ENCODE results near the gene IFITM2.
"Not testable (repeated sequence)": the region's sequence is repeated elsewhere in the genome, so short reads cannot be mapped to it uniquely, and the experiment has no call there.

Gene IFITM2

DNA sequence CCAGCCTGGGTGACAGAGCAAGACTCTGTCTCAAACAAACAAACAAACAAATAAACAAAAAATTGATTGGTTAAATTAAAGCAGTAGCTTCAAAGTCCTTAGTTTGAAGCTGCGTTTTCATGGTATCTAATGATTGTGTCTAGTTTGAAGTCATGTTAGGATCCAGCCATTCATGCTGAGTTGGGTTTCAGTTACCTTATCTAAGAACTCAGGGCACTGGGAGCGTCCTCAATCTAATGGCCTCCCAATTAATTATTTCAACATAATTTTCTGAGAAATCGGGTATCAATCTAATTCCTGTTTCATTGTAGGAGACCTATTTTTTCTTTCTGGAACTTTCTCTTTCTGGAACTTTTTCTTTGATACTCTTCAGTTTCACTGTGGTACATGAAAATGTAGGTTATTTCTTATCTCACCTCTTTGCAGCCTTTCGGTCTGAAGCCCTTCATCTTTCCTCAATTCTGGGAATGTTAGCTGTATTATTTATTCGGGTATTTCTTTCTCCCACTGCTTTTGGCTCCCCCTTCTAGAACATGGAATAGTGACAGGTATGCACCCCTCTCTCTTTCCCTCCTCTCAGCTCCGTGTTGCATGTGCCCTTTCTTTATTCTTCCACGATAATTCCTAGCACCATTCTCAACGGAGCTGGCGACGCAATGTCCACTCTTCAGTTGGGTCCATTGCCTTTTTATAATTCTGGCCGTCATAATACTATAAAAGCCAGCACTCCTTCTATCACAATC is 37.4 kb downstream of the IFITM2 start:
- Mint-ChIP-seq H3K4me3 (no peak overlapping the region), H3K27me3 (no peaks in the 10 kb centered on the region), H3K4me1 (ENCODE audit: low read depth) (peaks cover 11% of the 10 kb centered on the region), H3K9me3 (no peaks in the 10 kb centered on the region), H3K27ac (no peak overlapping the region), H3K36me3 (ENCODE audit: low read depth) (no peaks in the 10 kb centered on the region)
- DNase-seq = no peak

DNA sequence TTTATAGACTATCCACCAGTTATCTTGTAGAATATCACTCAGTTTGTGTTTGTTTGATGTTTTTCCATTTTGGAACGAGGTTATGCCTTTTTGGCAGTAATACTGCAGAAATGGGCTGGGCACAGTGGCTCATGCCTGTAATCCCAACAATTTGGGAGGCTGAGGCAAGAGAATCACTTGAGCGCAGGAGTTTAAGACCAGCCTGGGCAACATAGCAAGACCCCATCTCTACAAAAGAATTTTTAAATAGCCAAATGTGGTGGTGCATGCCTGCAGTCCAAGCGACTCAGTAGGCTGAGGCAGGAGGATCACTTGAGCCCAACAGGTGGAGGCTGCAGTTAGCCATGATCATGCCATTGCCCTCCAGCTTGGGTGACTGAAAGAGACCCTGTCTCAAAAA is 38.9 kb downstream of the IFITM2 start:
- Mint-ChIP-seq H3K27me3 (no peaks in the 10 kb centered on the region), H3K4me1 (ENCODE audit: low read depth) (peaks cover 17% of the 10 kb centered on the region), H3K36me3 (ENCODE audit: low read depth) (no peaks in the 10 kb centered on the region), H3K4me3 (no peak overlapping the region), H3K9me3 (no peaks in the 10 kb centered on the region), H3K27ac (no peak overlapping the region)
- DNase-seq = no peak

DNA sequence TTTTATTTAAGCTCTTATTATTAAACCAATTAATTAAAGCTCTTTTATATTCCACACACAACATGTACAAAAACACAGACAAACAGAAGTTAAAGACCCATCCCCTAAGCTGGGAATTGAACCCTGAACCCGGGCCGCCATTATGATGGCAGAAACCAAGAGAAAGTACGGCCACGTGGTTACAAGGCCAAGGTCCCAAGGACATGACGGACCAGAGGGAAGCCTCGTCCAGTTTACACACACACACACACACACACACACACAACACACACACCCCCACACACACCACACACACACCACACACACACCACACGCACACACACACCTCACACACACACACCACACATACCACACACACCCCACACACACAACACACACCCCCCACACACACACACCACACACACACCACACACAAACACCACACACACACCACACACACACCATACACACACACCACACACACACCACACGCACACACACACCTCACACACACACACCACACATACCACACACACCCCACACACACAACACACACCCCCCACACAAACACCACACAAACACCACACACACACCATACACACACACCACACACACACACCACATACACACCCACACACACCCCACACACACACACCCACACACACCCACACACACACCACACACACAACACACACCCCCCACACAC is 41.8 kb downstream of the IFITM2 start:
- not testable (repeated sequence) for H3K4me3 Mint-ChIP-seq; H3K27me3 Mint-ChIP-seq; H3K27ac Mint-ChIP-seq; H3K36me3 Mint-ChIP-seq (ENCODE audit: low read depth); H3K9me3 Mint-ChIP-seq
- peak; percentile 15 for DNase-seq
- peaks cover 32% of the 10 kb centered on the region for H3K4me1 Mint-ChIP-seq (ENCODE audit: low read depth)

DNA sequence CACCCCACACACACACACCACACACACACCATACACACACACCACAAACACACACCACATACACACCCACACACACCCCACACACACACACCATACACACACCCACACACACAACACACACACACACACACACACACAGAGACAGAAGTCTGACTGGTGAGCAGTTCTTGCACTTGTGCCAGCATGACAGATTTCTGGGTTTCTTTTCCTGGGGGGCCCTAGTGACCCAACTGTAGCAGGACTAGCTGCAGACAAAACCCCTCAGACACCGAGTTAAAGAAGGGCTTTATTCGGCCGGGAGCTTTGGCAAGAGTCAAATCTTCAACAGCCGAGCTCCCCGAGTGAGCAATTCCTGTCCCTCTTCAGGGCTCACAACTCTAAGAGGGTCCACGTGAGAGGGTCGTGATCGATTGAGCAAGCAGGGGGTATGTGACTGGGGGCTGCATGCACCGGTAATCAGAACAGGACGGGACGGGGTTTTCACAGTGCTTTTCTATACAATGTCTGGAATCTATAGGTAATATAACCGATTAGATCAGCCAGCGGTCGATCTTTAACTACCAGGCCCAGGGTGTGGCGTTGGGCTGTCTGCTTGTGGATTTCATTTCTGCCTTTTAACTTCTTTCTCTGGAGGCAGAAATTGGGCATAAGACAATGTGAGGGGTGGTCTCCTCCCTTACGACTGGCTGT is 42.6 kb downstream of the IFITM2 start:
- DNase-seq = peak; percentile 25
- not testable (repeated sequence) for H3K36me3 Mint-ChIP-seq (ENCODE audit: low read depth); H3K27me3 Mint-ChIP-seq; H3K4me3 Mint-ChIP-seq; H3K9me3 Mint-ChIP-seq; H3K27ac Mint-ChIP-seq
- peaks cover 37% of the 10 kb centered on the region for H3K4me1 Mint-ChIP-seq (ENCODE audit: low read depth)

DNA sequence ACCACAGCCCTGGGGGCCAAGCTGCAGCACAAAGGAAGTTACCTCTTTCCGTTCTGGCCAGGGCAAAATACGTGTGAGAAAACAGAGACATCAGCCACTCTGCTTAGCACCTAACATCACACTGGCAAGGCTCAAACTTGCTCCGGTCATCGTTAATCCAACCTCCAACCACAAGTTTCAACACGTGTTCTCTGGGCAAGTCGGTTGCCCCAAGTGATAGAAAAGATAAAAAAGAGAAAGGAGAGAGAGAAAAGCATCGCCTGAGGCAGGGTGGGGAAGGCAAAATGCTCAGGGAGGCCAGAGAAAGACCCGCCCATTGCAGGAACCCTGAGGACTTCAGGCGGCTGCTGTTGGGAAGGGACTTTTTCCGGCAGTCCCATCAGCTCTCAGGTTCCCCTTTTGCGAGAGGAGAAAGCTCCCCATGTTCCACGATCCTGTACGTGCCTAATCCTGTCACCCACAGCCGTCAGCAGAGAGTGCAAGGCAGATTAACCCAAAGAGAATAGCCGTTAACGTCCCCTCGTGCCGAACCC is 43.2 kb downstream of the IFITM2 start:
- Mint-ChIP-seq H3K27ac (peak overlapping the region; percentile 42), H3K4me1 (ENCODE audit: low read depth) (peaks cover 41% of the 10 kb centered on the region), H3K9me3 (no peaks in the 10 kb centered on the region), H3K4me3 (no peak overlapping the region), H3K27me3 (no peaks in the 10 kb centered on the region), H3K36me3 (ENCODE audit: low read depth) (peaks cover 4% of the 10 kb centered on the region)
- DNase-seq = peak; percentile 29

DNA sequence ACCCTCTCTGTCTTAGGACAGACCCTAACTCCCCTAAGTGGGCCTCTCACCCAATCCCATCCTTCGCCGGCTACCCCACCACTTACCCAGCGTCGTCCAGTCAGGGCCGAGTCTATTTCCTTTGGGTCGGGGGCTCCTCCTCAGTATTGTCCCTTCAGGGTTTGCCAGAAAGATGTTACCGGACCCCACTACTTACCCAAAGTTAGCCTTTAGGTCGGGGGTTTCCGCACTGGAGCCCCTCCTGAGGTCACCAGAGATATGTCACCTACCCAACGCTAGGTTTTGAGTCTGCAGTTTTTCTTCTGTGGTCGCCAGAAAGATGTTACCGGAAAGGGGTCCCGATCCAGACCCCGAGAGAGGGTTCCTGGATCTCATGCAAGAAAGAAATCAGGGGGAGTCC is 43.8 kb downstream of the IFITM2 start:
- no peaks in the 10 kb centered on the region for H3K9me3 Mint-ChIP-seq
- no peaks in the 10 kb centered on the region for H3K27me3 Mint-ChIP-seq
- DNase-seq = peak; percentile 27
- peaks cover 41% of the 10 kb centered on the region for H3K4me1 Mint-ChIP-seq (ENCODE audit: low read depth)
- H3K4me3 Mint-ChIP-seq = no peak overlapping the region
- no peak overlapping the region for H3K27ac Mint-ChIP-seq
- H3K36me3 Mint-ChIP-seq (ENCODE audit: low read depth) = peaks cover 4% of the 10 kb centered on the region

DNA sequence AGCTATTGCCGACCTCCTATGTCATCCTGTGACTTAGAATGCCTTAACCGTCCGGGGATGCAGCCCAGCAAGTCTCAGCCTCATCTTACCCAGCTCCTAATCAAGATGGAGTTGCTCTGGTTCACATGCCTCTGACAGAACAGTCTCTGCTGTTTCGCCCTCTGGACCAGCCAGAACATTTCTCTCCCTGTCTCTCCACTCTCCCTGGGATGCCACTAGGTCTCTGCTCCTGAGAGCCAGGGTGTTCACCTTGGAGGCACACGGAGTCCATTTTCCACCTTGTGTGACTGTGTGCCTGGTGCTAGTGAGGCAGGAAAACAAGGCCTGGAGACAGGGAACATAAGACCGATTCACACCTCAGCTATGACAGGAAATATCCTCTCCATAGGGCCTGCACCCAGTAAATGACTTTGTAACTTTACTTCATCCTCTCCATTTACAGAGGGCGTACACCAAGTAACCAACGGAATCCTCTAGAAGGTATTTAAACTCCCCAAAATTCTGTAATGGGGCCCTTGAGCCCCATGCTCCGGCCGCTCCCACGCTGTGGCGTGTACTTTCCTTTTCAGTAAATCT is 44.9 kb downstream of the IFITM2 start:
- no peaks in the 10 kb centered on the region for H3K9me3 Mint-ChIP-seq
- H3K36me3 Mint-ChIP-seq (ENCODE audit: low read depth) = peaks cover 4% of the 10 kb centered on the region
- DNase-seq = no peak
- H3K27ac Mint-ChIP-seq = peak overlapping the region; percentile 38
- peaks cover 41% of the 10 kb centered on the region for H3K4me1 Mint-ChIP-seq (ENCODE audit: low read depth)
- H3K4me3 Mint-ChIP-seq = no peak overlapping the region
- no peaks in the 10 kb centered on the region for H3K27me3 Mint-ChIP-seq

DNA sequence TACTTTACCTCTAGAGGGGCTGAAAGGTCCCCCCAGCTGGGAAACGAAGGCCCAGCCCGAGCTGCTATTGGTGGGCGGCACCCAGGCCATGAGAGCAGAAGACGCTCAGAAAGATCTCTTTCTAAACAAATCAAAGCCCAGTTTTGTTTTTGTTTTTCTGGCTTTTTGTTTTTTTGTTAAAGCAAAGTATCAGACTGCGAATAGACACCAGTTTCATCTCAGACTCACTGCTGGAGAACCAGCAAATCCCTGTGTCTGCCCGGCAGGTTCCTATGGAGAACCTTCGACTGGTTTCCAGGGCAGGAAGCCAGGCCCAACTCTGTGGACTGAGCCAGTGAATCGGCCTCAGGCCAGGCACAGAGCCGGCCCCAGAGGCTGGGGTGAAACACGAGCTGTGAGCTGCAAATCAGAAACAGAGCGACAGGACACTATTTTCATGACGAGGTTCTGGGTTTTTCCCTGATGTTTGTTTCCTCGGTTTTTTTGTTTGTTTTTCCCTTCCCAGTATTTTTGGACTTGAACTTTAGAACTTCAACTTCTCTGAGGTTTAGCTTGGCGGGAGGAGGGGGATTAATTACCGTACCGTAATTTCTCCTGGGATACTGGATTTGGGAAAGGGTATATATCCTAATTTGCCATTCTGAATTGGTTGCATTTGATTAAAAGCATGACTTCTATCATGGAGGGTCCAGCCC is 45.7 kb downstream of the IFITM2 start:
- Mint-ChIP-seq H3K36me3 (ENCODE audit: low read depth) (peaks cover 4% of the 10 kb centered on the region), H3K27me3 (no peaks in the 10 kb centered on the region), H3K9me3 (no peaks in the 10 kb centered on the region), H3K4me1 (ENCODE audit: low read depth) (peaks cover 41% of the 10 kb centered on the region), H3K27ac (peak overlapping the region; percentile 38), H3K4me3 (no peak overlapping the region)
- no peak for DNase-seq

DNA sequence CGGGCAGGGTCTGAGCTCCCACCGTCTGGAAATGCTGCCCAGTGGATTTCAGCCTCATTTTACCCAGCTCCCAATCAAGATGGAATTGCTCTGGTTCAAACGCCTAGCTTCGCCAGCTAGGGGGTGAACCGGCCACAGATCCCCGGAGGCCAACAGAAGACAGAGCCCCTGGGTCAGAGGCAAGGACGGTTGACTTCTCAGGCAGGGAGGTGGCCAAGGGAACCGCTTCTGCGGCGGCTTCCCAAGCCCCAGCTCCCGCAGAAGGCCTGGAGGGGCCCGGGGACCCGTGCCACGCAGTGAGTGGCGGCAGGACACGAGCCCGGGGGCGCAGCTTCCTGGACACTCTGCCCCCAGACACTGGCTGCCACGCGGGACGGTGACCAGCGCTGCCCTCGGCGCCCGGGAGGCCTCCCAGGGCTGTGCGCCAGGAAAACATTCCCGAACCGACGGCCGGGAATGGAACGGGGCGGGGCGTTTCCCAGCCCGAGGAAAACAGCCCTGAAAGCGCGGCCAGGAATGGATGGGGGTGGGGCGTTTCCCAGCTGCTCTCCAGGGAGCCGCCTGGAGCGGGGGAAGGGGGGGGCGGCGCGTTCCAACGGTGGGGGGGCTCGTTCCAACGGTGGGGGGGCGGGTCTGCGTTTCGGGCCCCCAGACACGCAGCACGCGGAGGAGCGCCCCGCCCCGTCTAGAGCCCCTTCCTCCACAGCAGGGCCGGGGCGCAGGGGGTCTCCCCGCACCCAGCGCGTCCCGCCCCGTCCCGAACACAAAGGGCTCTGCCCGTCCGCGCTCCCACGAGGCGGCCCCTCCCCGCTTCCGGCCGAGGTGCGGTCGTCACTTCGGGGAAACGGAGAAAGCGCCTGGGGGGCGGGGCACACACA is 48.2 kb downstream of the IFITM2 start:
- Mint-ChIP-seq H3K9me3 (no peaks in the 10 kb centered on the region), H3K27ac (no peak overlapping the region), H3K4me1 (ENCODE audit: low read depth) (peaks cover 43% of the 10 kb centered on the region), H3K4me3 (peak overlapping the region; percentile 85), H3K36me3 (ENCODE audit: low read depth) (peaks cover 4% of the 10 kb centered on the region), H3K27me3 (no peaks in the 10 kb centered on the region)
- peak; percentile 91 for DNase-seq

DNA sequence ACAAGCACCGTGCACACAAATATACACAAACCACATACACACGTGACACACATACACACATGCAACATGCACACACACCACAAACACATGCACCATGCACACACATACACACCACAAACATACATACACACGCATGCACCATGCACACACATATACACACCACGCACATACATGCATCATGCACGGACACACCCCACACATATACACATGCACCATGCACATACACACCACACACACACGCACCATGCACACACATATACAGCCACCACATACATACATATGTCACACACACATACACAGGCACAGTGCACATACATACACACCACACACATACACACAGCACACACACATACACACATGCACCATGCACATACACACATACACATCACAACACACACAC is 49.0 kb downstream of the IFITM2 start:
- peaks cover 4% of the 10 kb centered on the region for H3K36me3 Mint-ChIP-seq (ENCODE audit: low read depth)
- H3K4me1 Mint-ChIP-seq (ENCODE audit: low read depth) = peaks cover 35% of the 10 kb centered on the region
- no peaks in the 10 kb centered on the region for H3K9me3 Mint-ChIP-seq
- no peak for DNase-seq
- H3K27ac Mint-ChIP-seq = no peak overlapping the region
- no peaks in the 10 kb centered on the region for H3K27me3 Mint-ChIP-seq
- H3K4me3 Mint-ChIP-seq = no peak overlapping the region

DNA sequence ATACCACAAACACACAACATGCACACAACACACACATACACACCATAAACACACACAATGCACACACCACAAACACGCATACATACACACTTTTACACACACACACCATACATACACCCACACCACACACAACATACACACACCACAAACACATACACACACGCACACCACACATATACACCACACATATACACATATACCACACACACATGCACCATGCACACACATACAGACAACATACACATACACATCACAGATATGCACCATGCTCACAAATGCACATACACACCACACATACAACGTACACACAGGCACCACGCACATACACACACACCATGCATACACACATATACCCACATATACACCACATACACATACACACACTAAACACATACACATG is 50.0 kb downstream of the IFITM2 start:
- peaks cover 31% of the 10 kb centered on the region for H3K4me1 Mint-ChIP-seq (ENCODE audit: low read depth)
- no peak overlapping the region for H3K27ac Mint-ChIP-seq

DNA sequence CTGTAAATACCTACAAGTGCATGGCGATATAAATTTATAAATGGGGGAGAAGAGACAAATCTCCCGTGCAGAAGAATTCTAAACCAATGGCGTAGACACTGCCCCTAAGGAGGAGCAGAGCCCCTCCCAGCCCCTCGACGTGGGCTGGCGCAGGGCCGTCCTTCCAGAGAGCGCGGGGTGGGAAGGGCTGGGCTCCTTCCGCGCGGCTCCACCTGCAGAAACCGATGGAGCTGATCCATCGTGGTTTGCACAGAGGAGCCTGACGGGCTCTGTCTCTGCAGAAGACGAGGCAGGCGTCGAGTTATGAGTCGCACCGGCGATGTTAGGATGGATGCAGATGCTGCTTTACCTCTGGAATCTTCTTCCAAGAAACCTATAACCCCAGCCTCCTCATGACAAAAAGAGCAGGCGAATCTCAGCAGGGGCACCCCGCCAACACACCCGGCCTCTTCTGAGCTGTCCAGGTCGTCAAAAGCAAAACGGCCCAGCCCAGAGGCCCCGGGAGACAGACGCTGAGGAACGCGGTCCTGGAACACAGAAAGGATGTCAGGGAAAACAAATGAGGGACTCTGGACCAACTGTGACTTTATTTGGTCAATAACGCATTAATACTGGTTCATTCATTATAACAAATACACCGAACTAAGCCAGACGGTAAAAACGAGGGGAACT is 50.6 kb downstream of the IFITM2 start:
- H3K4me1 Mint-ChIP-seq (ENCODE audit: low read depth) = peaks cover 24% of the 10 kb centered on the region
- no peak overlapping the region for H3K4me3 Mint-ChIP-seq
- H3K27ac Mint-ChIP-seq = no peak overlapping the region
- no peaks in the 10 kb centered on the region for H3K9me3 Mint-ChIP-seq
- no peak for DNase-seq
- H3K27me3 Mint-ChIP-seq = no peaks in the 10 kb centered on the region
- H3K36me3 Mint-ChIP-seq (ENCODE audit: low read depth) = peaks cover 4% of the 10 kb centered on the region

More for the DNA sequence above, 50.0 kb downstream of the IFITM2 start:
- H3K9me3 Mint-ChIP-seq = no peaks in the 10 kb centered on the region
- H3K27me3 Mint-ChIP-seq = no peaks in the 10 kb centered on the region
- no peak for DNase-seq
- H3K36me3 Mint-ChIP-seq (ENCODE audit: low read depth) = peaks cover 4% of the 10 kb centered on the region
- H3K4me3 Mint-ChIP-seq = no peak overlapping the region

Measured in activated T-cell treated with anti-CD3 and anti-CD28 coated beads, Interleukin-2, amount 50 U/mL, for 24 hours (primary cell).